ENCODE results near the gene PARP16. TPM values are rescaled to one million over a fixed set of nuclear protein-coding genes. Genes with fewer than 3 reads are reported as not detected.

PARP16 gene
- total RNA-seq, 1 experiment from 2014 or later: 9.7 TPM

GRCh38 chr15:65275728-65276126 lies 11.0 kb downstream of the PARP16 start:
- no TSS peak for BruUV-seq (replicated peaks)
- Histone ChIP-seq H3K9me3 (ENCODE audit: control insufficient read depth in 1 of 2, insufficient read depth in 1 of 2, low read depth in 1 of 2, low read length in 2 of 2) (no peaks in the 10 kb centered on the region), H3K4me3 (replicated peaks in 1 of 2; ENCODE audit: low read depth in 1 of 2, low read length in 2 of 2) (peak overlapping the region in 1 of 2 experiments; percentile 8; a peak in 1 of 4 replicates), H3K4me1 (ENCODE audit: control insufficient read depth in 1 of 2, insufficient read depth in 2 of 2, low read length in 2 of 2) (peaks cover 7 to 19% of the 10 kb centered on the region in 2 experiments), H4K20me1 (ENCODE audit: insufficient read depth) (no peaks in the 10 kb centered on the region), H3K4me2 (ENCODE audit: low read length) (peak overlapping the region; percentile 58), H2AFZ (ENCODE audit: low read depth, low read length, poor library complexity, severe bottlenecking) (no peak overlapping the region), H3K9me2 (ENCODE audit: insufficient read depth) (no peaks in the 10 kb centered on the region), H3K79me2 (ENCODE audit: insufficient read depth, low read length) (no peaks in the 10 kb centered on the region), H3K27ac (ENCODE audit: low read depth, low read length) (peak overlapping the region; percentile 2; the same call in 1 of the 2 replicates), H3K9ac (ENCODE audit: low read length) (peak overlapping the region; percentile 9; the same call in 1 of the 2 replicates), H3K36me3 (ENCODE audit: control insufficient read depth in 1 of 2, insufficient read depth in 2 of 2, low read length in 2 of 2) (no peaks in the 10 kb centered on the region; a peak in 1 of 4 replicates), H3K27me3 (ENCODE audit: insufficient read depth, low read length) (no peaks in the 10 kb centered on the region)
- ChIA-PET POLR2A (interaction anchor here (1.7 to 1.9 kb wide), 2 partner anchors 10 to 29 kb away, joined by 10 read pairs; partner anchors contain the start of genes PARP16 and RNU5B-1), RAD21 (ENCODE audit: low non-redundant PET in 1 of 2, low total read pairs in 2 of 2, uncharacterized antibody in 2 of 2, unreplicated experiment in 2 of 2) (no interaction called here), CTCF (no interaction called here)
- ATAC-seq (peak; percentile 53), DNase-seq (ENCODE audit: low read depth, low spot score) (no peak)
- TF ChIP-seq EZH2phosphoT487 (IDR thresholded peaks at IDR 0.05; ENCODE audit: borderline replicate concordance) (no peak), SP1 (IDR thresholded peaks at IDR 0.05; ENCODE audit: low read depth) (peak; percentile 37; the same call in 1 of the 2 replicates), POLR2A (IDR thresholded peaks at IDR 0.05; ENCODE audit: borderline replicate concordance, extremely low read depth, insufficient read depth, insufficient read length) (no peak), FOSL1 (IDR thresholded peaks at IDR 0.05; ENCODE audit: low read depth) (peak; percentile 56), CBX3 (IDR thresholded peaks at IDR 0.05; ENCODE audit: low read depth) (no peak), JUND (IDR thresholded peaks at IDR 0.05) (peak; percentile 50), SIN3A (IDR thresholded peaks at IDR 0.05; ENCODE audit: low read depth) (no peak), CEBPB (IDR thresholded peaks at IDR 0.05; ENCODE audit: low read depth) (no peak)
- intact Hi-C loops (cut with micrococcal nuclease): loop anchor here (10.0 kb wide), 1 partner anchor 541 kb away; no protein-coding TSS in a partner anchor

- no peak overlapping the region for H2AFZ ChIP-seq (ENCODE audit: low read depth, low read length, poor library complexity, severe bottlenecking)
- no peaks in the 10 kb centered on the region for H3K79me2 ChIP-seq (ENCODE audit: insufficient read depth, low read length)
- H3K36me3 ChIP-seq (ENCODE audit: control insufficient read depth in 1 of 2, insufficient read depth in 2 of 2, low read length in 2 of 2): no peaks in the 10 kb centered on the region; a peak in 1 of 4 replicates
- intact Hi-C loops (cut with micrococcal nuclease): loop anchor here (10.0 kb wide), 1 partner anchor 540 kb away; no protein-coding TSS in a partner anchor
- H3K27ac ChIP-seq (ENCODE audit: low read depth, low read length): peak overlapping the region; percentile 2; the same call in 1 of the 2 replicates
- no peak overlapping the region for H3K9ac ChIP-seq (ENCODE audit: low read length)
- ChIA-PET RAD21 (ENCODE audit: low non-redundant PET in 1 of 2, low total read pairs in 2 of 2, uncharacterized antibody in 2 of 2, unreplicated experiment in 2 of 2) (no interaction called here), CTCF (no interaction called here), POLR2A (interaction anchor here (1.7 to 1.9 kb wide), 2 partner anchors 11 to 29 kb away, joined by 10 read pairs; partner anchors contain the start of genes PARP16 and RNU5B-1)
- H3K27me3 ChIP-seq (ENCODE audit: insufficient read depth, low read length): no peaks in the 10 kb centered on the region
- H3K4me2 ChIP-seq (ENCODE audit: low read length): peak overlapping the region; percentile 58
- no peaks in the 10 kb centered on the region for H3K9me3 ChIP-seq (ENCODE audit: control insufficient read depth in 1 of 2, insufficient read depth in 1 of 2, low read depth in 1 of 2, low read length in 2 of 2)
- ATAC-seq (no peak), DNase-seq (ENCODE audit: low read depth, low spot score) (no peak)
- H4K20me1 ChIP-seq (ENCODE audit: insufficient read depth): no peaks in the 10 kb centered on the region
- peak overlapping the region in 1 of 2 experiments; percentile 8; a peak in 1 of 4 replicates for H3K4me3 ChIP-seq (replicated peaks in 1 of 2; ENCODE audit: low read depth in 1 of 2, low read length in 2 of 2)
- H3K4me1 ChIP-seq (ENCODE audit: control insufficient read depth in 1 of 2, insufficient read depth in 2 of 2, low read length in 2 of 2): peaks cover 7 to 19% of the 10 kb centered on the region in 2 experiments
- BruUV-seq (replicated peaks): no TSS peak
- no peaks in the 10 kb centered on the region for H3K9me2 ChIP-seq (ENCODE audit: insufficient read depth)
- TF ChIP-seq, protein P1, sequence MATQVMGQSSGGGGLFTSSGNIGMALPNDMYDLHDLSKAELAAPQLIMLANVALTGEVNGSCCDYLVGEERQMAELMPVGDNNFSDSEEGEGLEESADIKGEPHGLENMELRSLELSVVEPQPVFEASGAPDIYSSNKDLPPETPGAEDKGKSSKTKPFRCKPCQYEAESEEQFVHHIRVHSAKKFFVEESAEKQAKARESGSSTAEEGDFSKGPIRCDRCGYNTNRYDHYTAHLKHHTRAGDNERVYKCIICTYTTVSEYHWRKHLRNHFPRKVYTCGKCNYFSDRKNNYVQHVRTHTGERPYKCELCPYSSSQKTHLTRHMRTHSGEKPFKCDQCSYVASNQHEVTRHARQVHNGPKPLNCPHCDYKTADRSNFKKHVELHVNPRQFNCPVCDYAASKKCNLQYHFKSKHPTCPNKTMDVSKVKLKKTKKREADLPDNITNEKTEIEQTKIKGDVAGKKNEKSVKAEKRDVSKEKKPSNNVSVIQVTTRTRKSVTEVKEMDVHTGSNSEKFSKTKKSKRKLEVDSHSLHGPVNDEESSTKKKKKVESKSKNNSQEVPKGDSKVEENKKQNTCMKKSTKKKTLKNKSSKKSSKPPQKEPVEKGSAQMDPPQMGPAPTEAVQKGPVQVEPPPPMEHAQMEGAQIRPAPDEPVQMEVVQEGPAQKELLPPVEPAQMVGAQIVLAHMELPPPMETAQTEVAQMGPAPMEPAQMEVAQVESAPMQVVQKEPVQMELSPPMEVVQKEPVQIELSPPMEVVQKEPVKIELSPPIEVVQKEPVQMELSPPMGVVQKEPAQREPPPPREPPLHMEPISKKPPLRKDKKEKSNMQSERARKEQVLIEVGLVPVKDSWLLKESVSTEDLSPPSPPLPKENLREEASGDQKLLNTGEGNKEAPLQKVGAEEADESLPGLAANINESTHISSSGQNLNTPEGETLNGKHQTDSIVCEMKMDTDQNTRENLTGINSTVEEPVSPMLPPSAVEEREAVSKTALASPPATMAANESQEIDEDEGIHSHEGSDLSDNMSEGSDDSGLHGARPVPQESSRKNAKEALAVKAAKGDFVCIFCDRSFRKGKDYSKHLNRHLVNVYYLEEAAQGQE (IDR thresholded peaks at IDR 0.05; ENCODE audit: low read depth): no peak
- no peak for TF ChIP-seq EGR1 (IDR thresholded peaks at IDR 0.05; ENCODE audit: low read depth)
- no peak for TF ChIP-seq EZH2 (IDR thresholded peaks at IDR 0.05)
- TF ChIP-seq YY1 (IDR thresholded peaks at IDR 0.05; ENCODE audit: extremely low read depth, insufficient replicate concordance, low read depth, low read length): no peak
- TF ChIP-seq, protein P2, sequence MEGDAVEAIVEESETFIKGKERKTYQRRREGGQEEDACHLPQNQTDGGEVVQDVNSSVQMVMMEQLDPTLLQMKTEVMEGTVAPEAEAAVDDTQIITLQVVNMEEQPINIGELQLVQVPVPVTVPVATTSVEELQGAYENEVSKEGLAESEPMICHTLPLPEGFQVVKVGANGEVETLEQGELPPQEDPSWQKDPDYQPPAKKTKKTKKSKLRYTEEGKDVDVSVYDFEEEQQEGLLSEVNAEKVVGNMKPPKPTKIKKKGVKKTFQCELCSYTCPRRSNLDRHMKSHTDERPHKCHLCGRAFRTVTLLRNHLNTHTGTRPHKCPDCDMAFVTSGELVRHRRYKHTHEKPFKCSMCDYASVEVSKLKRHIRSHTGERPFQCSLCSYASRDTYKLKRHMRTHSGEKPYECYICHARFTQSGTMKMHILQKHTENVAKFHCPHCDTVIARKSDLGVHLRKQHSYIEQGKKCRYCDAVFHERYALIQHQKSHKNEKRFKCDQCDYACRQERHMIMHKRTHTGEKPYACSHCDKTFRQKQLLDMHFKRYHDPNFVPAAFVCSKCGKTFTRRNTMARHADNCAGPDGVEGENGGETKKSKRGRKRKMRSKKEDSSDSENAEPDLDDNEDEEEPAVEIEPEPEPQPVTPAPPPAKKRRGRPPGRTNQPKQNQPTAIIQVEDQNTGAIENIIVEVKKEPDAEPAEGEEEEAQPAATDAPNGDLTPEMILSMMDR (IDR thresholded peaks at IDR 0.05 in 2 of 3, conservative IDR thresholded peaks at IDR 0.05 in 1 of 3; ENCODE audit: borderline replicate concordance in 1 of 3, insufficient read depth in 1 of 3, low read depth in 2 of 3, low read length in 2 of 3): no peak
- TF ChIP-seq CBX3 (IDR thresholded peaks at IDR 0.05; ENCODE audit: low read depth): no peak
- TF ChIP-seq ATF3 (IDR thresholded peaks at IDR 0.05): no peak
- no peak for TF ChIP-seq CEBPB (IDR thresholded peaks at IDR 0.05; ENCODE audit: low read depth)
Observed at GRCh38 chr15:65275104-65275727, 11.5 kb downstream of the PARP16 start.

All from HCT116 (cell line).